GM19043 (cell line): ENCODE measurements around the gene NUDT14.

Experiments
- ATAC-seq: cut with Tn5 transposase; IDR thresholded peaks from one replicate; pipeline ENCODE4 v1.9.1; 2021; ENCODE audit warnings: low read depth; ENCODE audit not compliant: unreplicated experiment

NUDT14 gene

GRCh38 chr14:105180592-105181548 lies at the start of gene NUDT14:
NUDT14 (minus strand) TSS chr14:105181312; CDS start chr14:105181209, 103 bp downstream.
- ATAC-seq: peak; percentile 71

DNA sequence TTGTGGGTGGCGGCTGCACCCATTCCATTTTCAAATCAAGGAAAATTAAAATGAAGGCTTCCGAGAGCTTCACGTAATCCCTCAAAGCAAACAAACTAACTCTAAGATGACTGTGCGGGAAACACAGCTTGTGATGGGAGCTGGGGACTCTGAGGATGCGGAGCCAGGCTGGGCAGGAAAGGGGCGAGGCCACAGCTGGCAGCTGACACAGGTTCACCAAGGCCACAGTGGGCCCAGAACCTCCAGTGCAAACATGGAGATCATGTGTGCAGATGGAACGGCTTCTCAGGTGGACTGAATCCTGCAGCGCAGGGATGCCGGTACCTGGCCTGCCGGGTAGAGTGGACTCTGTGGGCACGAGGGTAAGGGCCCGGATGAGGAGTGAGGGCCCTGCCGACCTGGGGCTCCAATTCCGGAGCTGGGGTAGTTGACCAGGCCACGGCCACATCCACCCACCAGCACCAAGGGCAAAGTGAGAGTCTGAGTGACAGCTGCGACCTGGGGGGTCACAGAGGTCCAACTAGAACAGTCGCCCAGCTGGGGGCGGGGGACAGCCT lies 48.1 kb upstream of the NUDT14 start:
- no peak for ATAC-seq

DNA sequence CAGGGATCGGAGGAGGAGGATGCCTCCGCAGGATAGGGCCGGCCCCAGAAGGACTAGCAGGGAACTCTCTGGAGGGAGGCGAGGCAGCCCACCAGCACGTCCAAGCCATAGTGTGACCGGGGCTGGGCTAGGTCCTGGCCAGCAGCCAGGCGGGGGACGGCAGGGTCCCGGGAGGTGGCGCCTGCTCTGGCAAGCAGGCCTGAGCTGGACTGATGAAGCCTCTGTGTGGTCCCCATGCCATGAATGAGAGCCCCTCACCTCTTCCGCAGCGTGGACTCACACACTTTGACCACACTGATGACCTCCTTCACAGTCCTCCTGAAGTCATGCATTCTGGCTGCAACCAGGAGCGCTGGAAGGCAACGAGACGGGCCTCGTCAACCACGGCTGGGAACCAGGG lies 47.5 kb upstream of the NUDT14 start:
- no peak for ATAC-seq

DNA sequence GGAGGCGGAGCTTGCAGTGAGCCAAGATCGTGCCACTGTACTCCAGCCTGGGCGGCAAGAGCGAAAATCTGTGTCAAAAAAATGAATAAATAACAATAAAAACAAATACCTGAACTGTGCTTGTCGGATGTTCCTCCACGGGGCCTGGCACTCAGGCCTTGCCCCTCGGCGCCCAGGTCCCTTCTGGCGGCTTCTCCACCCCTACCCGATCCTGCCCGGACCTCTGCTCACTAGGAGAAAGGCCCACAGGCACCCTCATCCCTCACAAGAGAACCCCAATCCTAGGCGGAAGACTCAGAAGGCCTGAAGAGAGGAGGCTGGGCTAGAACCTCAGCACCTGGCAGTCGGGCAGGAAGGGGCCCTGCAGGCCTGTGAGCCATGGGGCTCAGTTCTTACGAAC lies 46.2 kb upstream of the NUDT14 start:
- no peak for ATAC-seq

GRCh38 chr14:105226198-105226597 lies 45.1 kb upstream of the NUDT14 start:
- no peak for ATAC-seq

- ATAC-seq: no peak
These were observed 43.9 kb upstream of the NUDT14 start for GRCh38 chr14:105224845-105225570.

GRCh38 chr14:105223770-105224544 lies 42.8 kb upstream of the NUDT14 start:
- ATAC-seq: no peak

GRCh38 chr14:105223260-105223659 lies 42.1 kb upstream of the NUDT14 start:
- ATAC-seq: no peak

DNA sequence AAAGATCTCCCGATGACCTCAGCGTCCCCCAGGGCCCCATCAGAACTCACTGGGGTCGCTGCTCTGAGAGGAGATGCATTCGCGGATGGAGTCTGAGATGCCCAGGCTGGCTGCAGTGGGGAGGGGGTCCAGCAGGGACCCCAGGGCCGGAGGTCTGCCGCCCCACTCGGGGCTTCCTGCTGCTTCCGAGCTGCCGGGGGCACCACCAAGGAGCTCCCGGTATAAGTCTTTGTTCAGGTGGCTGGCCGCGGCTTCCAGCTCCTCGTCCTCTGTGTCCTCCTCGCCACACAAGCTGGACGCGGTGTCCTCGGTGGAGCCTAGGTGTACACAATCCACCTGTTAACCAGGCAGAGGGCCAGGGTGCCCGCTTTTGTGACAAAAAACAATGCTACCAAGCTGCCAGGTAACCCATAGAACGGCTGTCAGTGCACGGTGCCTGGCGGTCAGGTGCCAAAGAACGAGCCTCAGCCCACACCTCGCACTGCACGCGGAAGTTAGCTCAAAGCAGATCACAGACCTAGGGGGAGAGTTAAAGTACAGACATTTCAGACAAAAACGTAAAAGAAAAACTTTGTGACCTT lies 40.6 kb upstream of the NUDT14 start:
- no peak for ATAC-seq

DNA sequence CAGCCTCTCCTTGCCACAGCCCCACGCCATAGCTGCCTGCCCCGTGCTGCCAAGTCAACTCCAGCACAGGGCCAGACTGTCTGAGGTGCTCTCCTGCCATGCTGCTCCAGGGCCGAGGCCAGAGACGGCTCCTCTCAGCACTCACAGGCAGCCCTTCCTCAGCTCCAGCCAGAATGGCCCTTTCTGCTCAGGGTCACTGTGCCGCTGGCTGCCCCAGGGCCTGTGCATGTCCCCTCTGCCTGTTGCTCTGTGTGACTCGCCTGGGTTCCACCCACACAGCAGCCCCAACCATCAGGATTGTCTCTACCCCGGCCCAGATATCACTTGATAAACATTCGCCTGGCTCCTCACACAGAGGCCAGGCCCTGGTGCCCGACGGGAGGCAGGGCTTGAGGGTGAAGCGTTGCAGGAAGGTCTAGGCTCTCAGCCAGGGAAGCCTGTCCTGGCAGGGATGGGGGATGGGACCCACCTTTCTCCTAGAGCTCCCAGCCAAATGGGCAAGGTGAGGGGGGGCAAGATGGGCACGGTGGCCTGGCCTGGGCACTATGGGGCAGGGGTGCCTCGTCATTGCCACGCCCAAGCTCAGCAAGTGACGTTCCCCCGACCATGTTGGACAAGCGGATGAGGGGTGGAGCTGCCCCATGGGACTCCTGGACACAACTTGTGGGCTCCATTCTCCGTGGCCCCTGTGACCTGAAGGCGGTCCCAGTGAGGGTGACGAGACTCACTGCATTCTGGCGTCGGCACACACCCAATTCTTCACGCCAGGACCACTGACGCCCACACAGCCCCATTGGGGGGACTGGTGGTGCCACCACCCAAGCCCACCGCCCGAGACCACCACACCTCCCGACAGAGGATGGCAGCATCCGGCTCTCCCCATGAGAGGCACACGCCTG lies 39.8 kb upstream of the NUDT14 start:
- ATAC-seq: no peak

DNA sequence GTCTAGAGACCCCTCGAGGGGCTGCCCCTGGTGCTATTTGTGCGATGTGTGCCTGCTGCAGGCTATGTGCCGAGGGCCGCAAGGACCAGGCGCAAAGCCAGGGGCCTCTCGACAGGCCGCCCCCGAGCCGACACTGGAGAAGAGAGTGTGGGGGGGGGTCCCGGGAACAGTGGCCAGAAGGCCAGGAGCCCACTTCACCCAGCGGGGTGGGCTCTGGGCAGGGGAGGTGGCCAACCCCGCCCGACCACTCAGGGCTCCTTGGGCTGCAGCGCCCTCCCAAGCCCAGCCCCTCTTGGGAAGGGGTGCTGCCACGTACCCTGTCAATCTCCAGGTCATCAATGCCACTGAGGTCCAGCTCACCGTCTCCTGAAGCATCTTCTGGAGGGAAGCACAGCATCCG lies 38.6 kb upstream of the NUDT14 start:
- no peak for ATAC-seq

DNA sequence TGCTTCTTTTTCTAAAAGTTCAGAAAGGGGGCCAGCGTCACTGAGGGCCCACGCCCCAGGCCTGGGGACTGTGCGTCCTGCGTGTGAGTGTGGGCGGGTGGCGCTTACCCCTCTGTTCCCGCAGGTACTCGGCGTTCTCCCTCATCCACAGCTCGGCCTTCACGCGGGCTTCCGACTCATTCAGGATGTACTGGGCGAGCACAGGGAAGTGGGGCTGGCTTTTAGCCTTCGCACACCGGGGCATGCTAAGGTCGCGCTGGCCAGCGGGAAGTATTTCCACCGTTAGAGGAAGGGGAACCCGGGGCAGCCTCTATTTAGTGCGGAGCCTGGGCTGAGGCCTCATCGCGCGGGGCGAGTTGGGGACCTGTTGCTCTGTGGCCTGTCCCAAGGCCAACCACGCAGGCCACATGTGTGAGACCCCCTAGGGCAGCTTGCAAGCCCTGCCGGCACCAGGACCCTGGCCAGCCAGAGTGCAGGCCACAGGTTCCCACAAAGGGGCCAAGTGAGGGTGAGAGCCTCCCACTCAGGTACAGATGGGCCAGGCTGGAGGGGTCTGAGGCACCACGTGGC lies 38.0 kb upstream of the NUDT14 start:
- no peak for ATAC-seq

DNA sequence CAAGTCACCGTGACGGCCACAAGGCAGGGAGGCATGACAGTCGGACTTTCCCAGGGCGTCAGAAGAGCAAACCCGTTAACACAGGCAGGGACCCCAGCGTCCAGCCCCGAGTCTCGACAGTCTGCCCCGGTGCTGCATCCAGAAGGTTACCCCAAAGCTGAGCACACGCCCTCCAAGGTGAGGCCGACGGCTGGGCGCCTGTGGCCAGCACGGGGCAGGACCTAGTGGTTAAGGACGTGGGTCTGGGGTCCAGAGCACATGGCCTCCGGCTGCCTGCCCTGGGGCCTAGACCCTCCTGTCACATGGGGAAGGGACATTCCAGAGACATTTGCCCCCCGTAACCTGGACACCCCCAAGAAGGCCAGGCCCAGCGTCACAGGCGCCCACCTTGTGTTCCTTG lies 37.5 kb upstream of the NUDT14 start:
- no peak for ATAC-seq

DNA sequence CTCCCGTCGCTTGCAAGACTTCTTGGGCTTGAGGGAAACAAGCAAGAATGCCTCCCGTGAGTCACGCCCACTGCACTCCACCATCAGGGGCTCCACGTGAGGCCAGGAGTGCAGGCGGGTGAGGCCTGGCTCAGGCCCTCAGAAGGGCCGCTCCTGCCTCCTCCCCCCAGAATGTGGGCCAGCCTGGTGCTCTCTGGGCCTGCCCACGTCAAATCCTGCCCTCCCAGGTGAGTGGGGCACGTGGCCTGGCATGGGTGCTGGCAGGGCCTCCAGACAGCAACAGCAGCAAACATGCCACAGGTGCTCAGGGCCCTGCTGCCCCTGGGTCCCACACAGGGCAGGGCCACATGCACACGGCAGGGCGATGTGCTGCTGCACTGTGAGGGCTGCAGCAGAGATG lies 36.7 kb upstream of the NUDT14 start:
- no peak for ATAC-seq

GRCh38 chr14:105216490-105217247 lies 35.6 kb upstream of the NUDT14 start:
- no peak for ATAC-seq

DNA sequence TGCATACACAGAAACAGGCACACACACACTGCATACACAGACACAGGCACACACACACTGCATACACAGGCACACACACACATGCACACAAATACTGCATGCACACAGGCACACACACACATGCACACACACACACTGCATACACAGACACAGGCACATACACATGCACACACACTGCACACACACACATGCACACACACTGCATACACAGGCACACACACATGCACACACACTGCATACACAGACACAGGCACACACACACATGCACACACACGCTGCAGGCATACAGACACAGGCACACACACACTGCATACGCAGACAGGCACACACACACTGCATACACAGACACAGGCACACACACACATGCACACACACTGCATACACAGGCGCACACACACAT lies 34.5 kb upstream of the NUDT14 start:
- ATAC-seq: no peak

- ATAC-seq: no peak
These were observed 33.3 kb upstream of the NUDT14 start for GRCh38 chr14:105214324-105214915.

DNA sequence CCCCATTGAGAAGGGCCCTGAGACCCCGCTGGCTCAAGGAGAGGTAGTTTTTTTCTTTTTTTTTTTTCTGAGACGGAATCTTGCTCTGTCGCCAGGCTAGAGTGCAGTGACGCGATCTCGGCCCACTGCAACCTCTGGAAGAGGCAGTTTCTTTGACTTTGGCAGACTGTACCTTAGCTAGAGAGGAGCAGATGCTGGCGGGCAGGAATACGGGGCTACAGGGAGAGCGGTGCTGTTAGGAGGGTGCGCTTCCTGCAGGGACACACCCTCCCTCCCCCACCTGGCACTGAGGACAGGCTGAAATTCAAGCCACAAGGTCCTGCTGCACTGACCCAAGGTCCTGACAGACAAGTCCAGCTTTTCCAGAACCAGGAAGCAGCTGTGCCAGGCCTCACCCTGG lies 32.2 kb upstream of the NUDT14 start:
- no peak for ATAC-seq
